ELF-1 (cell line): ENCODE results near the gene RMI2.
"Not testable (repeated sequence)": the region's sequence is repeated elsewhere in the genome, so short reads cannot be mapped to it uniquely, and the experiment has no call there.

Experiments used
- DNase-seq: peaks from one replicate; pipeline ENCODE4 v3.0.0-alpha.2; 2016; ENCODE audit warnings: low read depth, low spot score

RMI2 gene

DNA sequence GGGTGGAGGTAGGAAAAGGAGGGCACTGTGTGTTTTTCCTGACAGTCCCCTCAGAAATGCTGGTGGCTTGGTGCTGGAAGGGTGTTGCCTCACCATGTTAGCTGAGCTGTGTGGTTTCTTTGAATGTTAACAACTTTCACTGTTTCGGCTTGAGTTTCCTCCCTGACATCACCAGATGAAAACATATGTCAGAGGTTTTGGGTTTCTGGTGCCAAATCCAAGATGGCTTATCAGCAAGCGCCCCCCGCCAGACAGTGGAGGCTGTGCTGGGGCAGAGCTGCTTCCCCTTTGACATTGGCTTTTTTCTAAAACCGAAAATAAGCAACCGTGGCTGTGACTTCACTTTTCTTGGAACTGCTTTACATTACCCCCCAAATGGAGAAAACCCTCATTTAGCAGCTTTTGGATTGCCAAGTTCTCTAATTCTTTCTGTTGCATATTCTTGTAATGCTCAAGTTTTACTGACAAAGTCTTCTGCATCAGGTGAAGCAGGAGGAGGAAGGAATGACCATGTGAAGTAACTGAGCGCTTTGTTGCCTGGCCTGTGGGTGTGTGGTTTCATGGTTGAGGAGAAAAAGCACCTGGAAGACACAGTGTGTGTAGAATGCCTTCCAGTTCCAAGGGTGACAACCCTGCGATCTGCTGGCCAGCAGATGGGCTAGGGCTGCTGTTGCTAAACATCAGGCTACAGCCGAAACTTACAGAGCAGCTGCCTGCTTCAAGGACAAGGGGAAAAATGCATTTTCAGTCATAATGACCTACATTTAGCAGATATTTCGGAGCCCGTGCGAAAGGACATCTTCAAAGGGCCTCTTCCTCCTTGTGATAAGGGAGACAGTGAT is 9.7 kb downstream of the RMI2 start:
- no peak for DNase-seq

- no peak for DNase-seq
Observed at GRCh38 chr16:11355862-11356261, 10.6 kb downstream of the RMI2 start.

- peak; percentile 83 for DNase-seq
Observed at GRCh38 chr16:11356573-11357331, 11.5 kb downstream of the RMI2 start.

DNA sequence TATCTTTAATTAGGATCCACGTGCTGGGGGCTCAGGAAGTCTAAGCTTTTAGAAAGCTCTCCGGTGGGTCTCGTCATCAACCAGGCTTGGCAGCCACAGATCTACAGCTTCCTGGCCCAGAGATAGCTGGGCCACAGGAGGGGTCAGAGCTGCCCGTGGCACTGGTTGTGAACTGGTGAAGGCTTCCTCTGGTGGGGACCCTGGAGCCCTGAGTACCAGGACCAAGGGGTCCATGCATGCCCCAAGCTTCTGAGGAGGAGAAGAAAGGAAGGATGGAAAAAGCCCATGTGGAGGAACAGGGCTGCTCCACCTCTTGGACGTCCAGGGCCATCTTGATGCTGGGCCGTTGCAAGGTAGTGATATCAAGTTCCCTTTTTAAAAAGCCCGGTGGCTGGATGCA is 13.3 kb downstream of the RMI2 start:
- no peak for DNase-seq

DNA sequence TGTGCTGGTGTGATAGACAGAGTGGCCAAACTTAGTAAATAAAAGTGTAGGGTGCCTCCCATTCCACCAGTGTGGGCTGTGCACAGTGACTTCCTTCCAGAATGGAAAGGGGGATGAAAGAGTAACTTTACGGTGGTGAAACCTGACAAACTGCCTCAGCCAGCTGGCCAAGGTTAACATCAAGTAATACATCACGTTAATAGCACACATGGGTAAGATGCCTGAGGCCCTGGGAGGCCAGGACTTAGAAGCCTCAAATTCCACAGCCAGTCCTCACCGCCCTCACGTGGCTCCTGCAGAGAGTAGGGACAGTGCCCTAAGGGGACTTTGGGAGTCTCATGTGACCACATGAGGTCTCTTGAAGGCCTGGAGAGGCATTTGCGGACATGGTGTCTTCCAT is 14.1 kb downstream of the RMI2 start:
- peak; percentile 94 for DNase-seq

DNA sequence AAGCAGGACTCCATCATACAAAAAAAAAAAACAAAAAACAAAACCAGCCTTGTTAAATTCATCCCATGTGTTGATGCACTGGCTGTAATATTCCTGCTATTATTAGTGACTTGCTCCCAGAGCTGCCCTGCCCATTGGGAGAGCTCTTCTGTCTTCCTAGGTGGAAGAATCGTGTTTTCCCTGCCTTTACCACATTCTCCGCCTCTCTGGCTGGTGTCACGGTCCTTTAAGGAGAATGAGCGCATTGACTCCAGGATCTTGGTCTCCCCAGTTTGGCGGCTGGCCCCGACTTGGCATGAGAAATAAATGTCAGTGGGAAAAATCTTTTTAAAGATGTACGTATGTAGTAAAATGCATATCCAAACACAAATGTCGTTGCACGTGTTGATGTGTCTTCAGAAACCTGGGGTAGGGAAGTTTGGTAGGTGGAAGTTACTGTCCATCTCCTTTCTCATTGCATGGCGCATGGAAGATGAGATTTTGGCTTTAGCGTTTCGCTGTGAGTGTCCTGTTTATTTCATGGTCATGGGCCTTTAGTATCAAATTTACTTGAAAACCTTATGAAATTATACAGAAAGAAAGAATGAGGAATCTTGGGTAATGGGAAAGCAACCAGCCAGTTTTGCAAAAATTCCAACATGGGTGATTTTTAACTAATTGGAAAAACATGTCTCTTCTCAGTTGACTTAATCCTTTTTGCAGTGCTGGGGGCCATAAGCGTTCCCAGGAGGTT is 15.5 kb downstream of the RMI2 start:
- no peak for DNase-seq

- no peak for DNase-seq
Observed at GRCh38 chr16:11361701-11362451, 16.6 kb downstream of the RMI2 start.

GRCh38 chr16:11363927-11364258 is 18.6 kb downstream of the RMI2 start:
- DNase-seq = no peak

GRCh38 chr16:11367483-11367906 is 22.2 kb downstream of the RMI2 start:
- DNase-seq = no peak

DNA sequence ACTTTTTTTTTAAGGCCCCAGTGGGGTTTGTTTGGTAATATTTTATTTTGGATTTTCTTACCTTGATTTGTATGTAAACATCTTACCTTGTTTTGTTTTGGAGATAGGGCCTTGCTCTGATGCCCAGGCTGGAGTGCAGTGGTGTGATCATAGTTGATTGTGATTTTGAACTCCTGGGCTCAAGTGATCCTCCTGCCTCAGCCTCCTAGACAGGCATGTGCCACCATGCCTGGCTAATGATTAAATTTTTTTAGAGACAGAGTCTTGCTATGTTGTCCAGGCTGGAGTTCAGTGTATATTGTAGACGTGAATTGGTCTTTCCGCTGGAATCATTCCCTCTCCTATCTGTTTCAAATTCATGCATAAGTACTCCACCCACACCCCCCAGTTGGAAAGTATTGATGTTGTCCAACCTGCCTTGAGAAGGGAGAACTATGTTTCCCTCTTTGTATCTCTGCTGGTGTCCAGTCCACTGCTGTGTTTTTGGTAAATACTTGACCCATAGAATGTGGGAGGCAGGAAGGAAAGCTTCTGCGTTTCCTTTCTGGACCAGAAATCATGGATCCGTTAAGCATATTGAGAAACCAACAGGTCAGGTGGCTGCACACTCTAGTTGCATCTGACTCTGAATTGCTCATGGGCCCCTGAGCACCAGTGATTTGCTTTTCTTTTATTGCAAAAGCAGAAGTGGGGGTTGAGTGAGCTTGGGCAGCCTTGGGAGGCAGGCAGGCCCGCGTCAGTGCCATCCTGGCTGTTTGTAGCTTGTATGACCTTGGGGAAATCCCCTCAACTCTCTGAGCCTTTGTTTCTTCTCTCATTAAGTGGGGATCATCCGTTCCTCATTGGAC is 25.0 kb downstream of the RMI2 start:
- DNase-seq = no peak

DNA sequence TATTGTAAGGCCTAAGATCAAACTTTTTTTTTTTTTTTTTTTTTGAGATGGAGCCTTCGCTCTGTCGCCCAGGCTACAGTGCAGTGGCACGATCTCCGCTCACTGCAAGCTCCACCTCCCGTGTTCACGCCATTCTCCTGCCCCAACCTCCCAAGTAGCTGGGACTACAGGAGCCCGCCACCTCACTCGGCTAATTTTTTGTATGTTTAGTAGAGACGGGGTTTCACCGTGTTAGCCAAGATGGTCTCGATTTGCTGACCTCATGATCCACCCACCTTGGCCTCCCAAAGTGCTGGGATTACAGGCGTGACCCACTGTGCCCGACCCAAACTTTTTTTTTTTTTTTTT is 25.6 kb downstream of the RMI2 start:
- DNase-seq = not testable (repeated sequence)

- no peak for DNase-seq
Observed at GRCh38 chr16:11372073-11372828, 27.0 kb downstream of the RMI2 start.

DNA sequence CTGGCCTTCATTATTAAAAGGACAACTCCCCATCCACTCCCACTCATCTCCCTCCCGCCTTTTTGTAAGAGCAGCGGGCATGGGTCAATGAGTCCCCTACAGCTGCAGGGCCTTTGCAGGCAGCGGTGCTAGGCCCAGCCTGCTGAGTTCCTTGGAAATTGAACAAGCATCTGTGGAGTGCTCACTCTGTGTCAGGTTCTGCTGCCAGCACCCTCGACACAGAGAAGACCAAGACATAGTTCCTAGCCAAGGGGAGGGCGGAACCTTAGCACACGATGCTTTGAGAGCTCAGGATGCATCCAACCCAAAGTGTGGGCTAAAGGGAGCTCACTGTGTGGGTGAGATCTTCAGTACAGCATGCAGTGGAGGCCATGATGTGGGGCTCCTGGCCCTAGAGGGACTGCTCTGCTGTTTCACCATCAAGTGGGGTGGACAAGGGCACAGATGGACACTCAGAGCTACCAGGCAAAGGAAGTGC is 27.6 kb downstream of the RMI2 start:
- no peak for DNase-seq

DNA sequence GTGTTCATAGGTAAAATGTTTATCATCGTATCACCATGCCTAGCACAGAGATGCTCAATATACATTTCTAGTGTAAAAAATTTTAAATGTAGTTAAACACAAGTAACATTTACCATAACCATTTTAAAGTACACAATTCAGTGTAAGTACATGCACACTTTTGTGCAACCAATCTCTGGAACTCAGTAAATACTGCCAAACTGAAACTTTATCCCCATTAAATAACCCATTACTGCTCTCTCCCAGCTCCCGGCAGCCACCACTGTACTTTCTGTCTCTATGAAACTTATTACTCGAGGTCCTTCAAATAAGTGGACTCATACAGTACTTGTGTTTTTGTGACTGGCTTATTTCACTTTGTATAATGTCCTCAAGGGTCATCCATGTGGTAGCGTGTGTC is 29.0 kb downstream of the RMI2 start:
- DNase-seq = no peak

DNA sequence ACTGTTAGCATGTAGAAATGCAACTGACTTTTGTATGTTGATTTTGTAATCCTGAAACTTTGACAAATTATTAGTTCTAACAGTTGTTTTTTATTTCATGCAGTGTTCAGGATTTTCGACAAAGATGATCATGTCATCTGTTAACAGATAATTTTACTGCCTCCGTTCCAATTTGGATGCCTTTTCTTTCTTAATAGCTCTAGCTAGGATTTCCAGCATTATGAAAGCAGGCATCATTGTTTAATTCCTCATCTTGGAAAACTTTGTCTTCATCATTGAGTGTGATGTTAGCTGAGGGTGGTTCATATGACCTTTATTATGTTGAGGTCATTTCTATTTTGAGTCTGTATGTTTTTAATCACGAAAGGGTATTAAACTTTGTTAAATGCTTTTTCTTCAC is 31.9 kb downstream of the RMI2 start:
- no peak for DNase-seq

DNA sequence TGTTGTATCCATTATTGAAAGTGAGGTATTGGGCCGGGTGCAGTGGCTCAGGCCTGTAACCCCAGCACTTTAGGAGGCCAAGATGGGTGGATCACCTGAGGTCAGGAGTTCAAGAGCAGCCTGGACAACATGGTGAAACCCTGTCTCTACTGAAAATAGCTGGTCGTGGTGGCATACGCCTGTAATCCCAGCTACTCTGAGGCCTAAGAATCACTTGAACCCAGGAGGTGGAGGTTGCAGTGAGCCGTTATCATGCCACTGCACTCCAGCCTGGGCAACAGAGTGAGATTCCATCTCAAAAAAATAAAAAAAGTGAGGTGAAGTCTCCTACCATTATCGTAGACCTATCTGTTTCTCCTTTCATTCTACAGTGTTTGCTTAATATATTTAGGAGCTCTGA is 33.7 kb downstream of the RMI2 start:
- DNase-seq = not testable (repeated sequence)

GRCh38 chr16:11379420-11379819 is 34.2 kb downstream of the RMI2 start:
- no peak for DNase-seq

- DNase-seq = no peak
Observed at GRCh38 chr16:11380836-11381235, 35.6 kb downstream of the RMI2 start.

DNA sequence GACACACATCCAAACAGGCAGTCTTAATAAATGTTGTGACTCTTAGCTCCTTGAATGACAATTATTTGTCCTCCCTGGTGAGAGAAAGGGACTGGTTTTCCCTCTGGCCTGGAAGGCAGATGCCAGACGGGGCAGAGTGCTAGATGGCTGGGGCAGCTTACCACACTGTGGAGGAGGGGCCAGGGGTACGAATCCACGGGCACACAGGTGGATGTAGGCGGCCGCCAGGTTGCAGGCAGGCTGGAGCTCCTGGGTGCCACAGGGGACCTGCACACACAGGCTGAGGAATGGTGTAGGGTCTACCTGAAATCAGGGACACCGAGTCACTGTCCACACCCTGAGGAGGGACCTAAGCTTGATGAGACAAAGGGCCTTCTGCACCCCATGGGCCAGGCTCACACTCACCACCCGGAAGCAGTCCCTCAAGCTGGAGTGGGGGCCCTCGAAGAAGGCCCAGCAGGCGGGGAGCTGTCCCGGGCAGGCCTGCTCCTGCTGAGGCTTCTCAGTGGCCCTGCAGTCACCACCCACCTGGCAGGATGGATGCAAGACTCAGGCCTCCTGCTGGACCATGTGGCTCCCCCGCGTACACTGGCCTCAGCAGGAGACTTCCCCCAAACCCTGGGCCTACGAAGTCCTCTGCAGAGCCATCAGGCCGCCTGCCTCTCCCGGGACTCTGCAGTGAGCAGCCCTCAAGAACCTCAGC is 38.4 kb downstream of the RMI2 start:
- DNase-seq = no peak
